ENCODE results near the gene MTFP1.

Gene MTFP1

GRCh38 chr22:30422481-30423300, 2.9 kb upstream of the MTFP1 start:
- H3K4me2 ChIP-seq (ENCODE audit: low read depth, low read length, poor library complexity, severe bottlenecking) = peak overlapping the region; percentile 89
- peak overlapping the region; percentile 96 for H3K9ac ChIP-seq (ENCODE audit: low read length)
- no peak for TF ChIP-seq CTCF (IDR thresholded peaks at IDR 0.05; ENCODE audit: insufficient read depth, low read length, poor library complexity, severe bottlenecking)
- no peak overlapping the region for H3K27ac ChIP-seq (ENCODE audit: low read depth, low read length)
- no peaks in the 10 kb centered on the region for H3K27me3 ChIP-seq (ENCODE audit: low read length)
- H3K9me2 ChIP-seq (replicated peaks; ENCODE audit: insufficient read depth, low read length) = no peaks in the 10 kb centered on the region
- H3K36me3 ChIP-seq (ENCODE audit: low read length) = no peaks in the 10 kb centered on the region; the same call in 1 of the 2 replicates
- H2AFZ ChIP-seq (ENCODE audit: low read depth, low read length, severe bottlenecking) = peak overlapping the region; percentile 70
- no peaks in the 10 kb centered on the region for H3K9me3 ChIP-seq (ENCODE audit: insufficient read depth, low read length)
- H4K20me1 ChIP-seq (ENCODE audit: low read depth, low read length) = no peaks in the 10 kb centered on the region
- peaks cover 5% of the 10 kb centered on the region; the same call in 1 of the 2 replicates for H3K79me2 ChIP-seq (ENCODE audit: insufficient read depth, low read length)
- H3F3A ChIP-seq (ENCODE audit: insufficient read depth) = peaks cover 14% of the 10 kb centered on the region
- H3K4me3 ChIP-seq (ENCODE audit: insufficient read depth, low read length, poor library complexity, severe bottlenecking) = peak overlapping the region; percentile 76

GRCh38 chr22:30423301-30423958, 2.1 kb upstream of the MTFP1 start:
- Histone ChIP-seq H3F3A (ENCODE audit: insufficient read depth) (peaks cover 14% of the 10 kb centered on the region), H3K79me2 (ENCODE audit: insufficient read depth, low read length) (peaks cover 5% of the 10 kb centered on the region; the same call in 1 of the 2 replicates), H4K20me1 (ENCODE audit: low read depth, low read length) (no peaks in the 10 kb centered on the region), H3K27ac (ENCODE audit: low read depth, low read length) (peak overlapping the region; percentile 70), H3K9me2 (replicated peaks; ENCODE audit: insufficient read depth, low read length) (no peaks in the 10 kb centered on the region), H2AFZ (ENCODE audit: low read depth, low read length, severe bottlenecking) (peak overlapping the region; percentile 70), H3K9me3 (ENCODE audit: insufficient read depth, low read length) (no peaks in the 10 kb centered on the region), H3K36me3 (ENCODE audit: low read length) (no peaks in the 10 kb centered on the region; the same call in 1 of the 2 replicates), H3K4me2 (ENCODE audit: low read depth, low read length, poor library complexity, severe bottlenecking) (peak overlapping the region; percentile 89), H3K27me3 (ENCODE audit: low read length) (no peaks in the 10 kb centered on the region), H3K9ac (ENCODE audit: low read length) (peak overlapping the region; percentile 96), H3K4me3 (ENCODE audit: insufficient read depth, low read length, poor library complexity, severe bottlenecking) (peak overlapping the region; percentile 76)
- TF ChIP-seq EZH2phosphoT487 (conservative IDR thresholded peaks at IDR 0.05; ENCODE audit: low read length) (no peak), CTCF (IDR thresholded peaks at IDR 0.05; ENCODE audit: insufficient read depth, low read length, poor library complexity, severe bottlenecking) (no peak)

GRCh38 chr22:30423959-30424533, 1.5 kb upstream of the MTFP1 start:
- H3K27me3 ChIP-seq (ENCODE audit: low read length) = no peaks in the 10 kb centered on the region
- H3K4me2 ChIP-seq (ENCODE audit: low read depth, low read length, poor library complexity, severe bottlenecking) = peak overlapping the region; percentile 97
- no peaks in the 10 kb centered on the region for H3K9me3 ChIP-seq (ENCODE audit: insufficient read depth, low read length)
- peaks cover 5% of the 10 kb centered on the region; the same call in 1 of the 2 replicates for H3K79me2 ChIP-seq (ENCODE audit: insufficient read depth, low read length)
- no peaks in the 10 kb centered on the region; the same call in 1 of the 2 replicates for H3K36me3 ChIP-seq (ENCODE audit: low read length)
- peaks cover 14% of the 10 kb centered on the region for H3F3A ChIP-seq (ENCODE audit: insufficient read depth)
- peak overlapping the region; percentile 96 for H3K9ac ChIP-seq (ENCODE audit: low read length)
- no peaks in the 10 kb centered on the region for H4K20me1 ChIP-seq (ENCODE audit: low read depth, low read length)
- H3K9me2 ChIP-seq (replicated peaks; ENCODE audit: insufficient read depth, low read length) = no peaks in the 10 kb centered on the region
- H3K4me3 ChIP-seq (ENCODE audit: insufficient read depth, low read length, poor library complexity, severe bottlenecking) = peak overlapping the region; percentile 79
- TF ChIP-seq CTCF (IDR thresholded peaks at IDR 0.05; ENCODE audit: insufficient read depth, low read length, poor library complexity, severe bottlenecking) (no peak), EZH2phosphoT487 (conservative IDR thresholded peaks at IDR 0.05; ENCODE audit: low read length) (no peak)
- H2AFZ ChIP-seq (ENCODE audit: low read depth, low read length, severe bottlenecking) = peak overlapping the region; percentile 98
- peak overlapping the region; percentile 70 for H3K27ac ChIP-seq (ENCODE audit: low read depth, low read length)
